Lower leg skin (tissue), 3 donors: ENCODE results near the gene DICER1.

Experiments
- POLR2A ChIP-seq, 2 donors: fragments of 450-650 bp; IDR thresholded peaks; one replicate each; pipeline ENCODE4 v1.6.1; 2016 to 2017; ENCODE audit warnings: antibody characterized with exemption in 2 of 2, mild to moderate bottlenecking in 1 of 2, moderate library complexity in 1 of 2
- TF ChIP-seq, protein P1 (sequence below), 3 donors: fragments of 450-650 bp; IDR thresholded peaks; one replicate each; pipeline ENCODE4 v1.5.1; 2016; ENCODE audit warnings: antibody characterized with exemption in 3 of 3, mild to moderate bottlenecking in 3 of 3, moderate library complexity in 2 of 3

DNA sequence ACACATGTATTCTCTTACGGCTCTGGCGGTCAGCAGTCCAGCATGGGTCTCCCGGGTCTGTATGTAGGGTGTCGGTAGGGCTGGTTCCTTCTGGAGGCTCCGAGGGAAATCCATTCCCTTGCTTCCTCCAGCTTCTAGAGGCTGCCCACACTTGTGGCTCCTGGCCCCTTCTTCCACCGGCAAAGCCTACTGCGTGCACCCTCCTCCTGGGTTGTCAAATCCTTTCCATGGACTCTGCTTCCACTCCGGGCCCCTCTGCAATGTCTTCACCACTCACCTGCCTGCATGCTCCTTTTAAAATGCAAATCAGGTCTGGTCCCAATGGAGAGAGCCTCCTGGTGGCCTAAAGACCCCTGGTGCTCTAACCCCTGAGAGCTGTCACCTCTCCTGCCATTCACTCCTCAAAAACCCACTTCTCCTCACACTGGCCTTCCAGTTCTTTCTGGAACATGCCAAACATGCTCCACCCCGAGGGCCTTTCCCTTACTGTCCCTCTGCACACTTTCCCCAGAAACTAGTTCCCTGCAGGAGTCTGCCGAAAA, 108.5 kb downstream of the DICER1 start:
- TF ChIP-seq POLR2A (IDR thresholded peaks at IDR 0.05), result no peak
- TF ChIP-seq, protein P1, sequence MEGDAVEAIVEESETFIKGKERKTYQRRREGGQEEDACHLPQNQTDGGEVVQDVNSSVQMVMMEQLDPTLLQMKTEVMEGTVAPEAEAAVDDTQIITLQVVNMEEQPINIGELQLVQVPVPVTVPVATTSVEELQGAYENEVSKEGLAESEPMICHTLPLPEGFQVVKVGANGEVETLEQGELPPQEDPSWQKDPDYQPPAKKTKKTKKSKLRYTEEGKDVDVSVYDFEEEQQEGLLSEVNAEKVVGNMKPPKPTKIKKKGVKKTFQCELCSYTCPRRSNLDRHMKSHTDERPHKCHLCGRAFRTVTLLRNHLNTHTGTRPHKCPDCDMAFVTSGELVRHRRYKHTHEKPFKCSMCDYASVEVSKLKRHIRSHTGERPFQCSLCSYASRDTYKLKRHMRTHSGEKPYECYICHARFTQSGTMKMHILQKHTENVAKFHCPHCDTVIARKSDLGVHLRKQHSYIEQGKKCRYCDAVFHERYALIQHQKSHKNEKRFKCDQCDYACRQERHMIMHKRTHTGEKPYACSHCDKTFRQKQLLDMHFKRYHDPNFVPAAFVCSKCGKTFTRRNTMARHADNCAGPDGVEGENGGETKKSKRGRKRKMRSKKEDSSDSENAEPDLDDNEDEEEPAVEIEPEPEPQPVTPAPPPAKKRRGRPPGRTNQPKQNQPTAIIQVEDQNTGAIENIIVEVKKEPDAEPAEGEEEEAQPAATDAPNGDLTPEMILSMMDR (IDR thresholded peaks at IDR 0.05), result no peak
